ENCODE results near the gene TCN1. TPM values are rescaled to one million over a fixed set of nuclear protein-coding genes. Genes with fewer than 3 reads are reported as not detected.
"Not testable (repeated sequence)": the region's sequence is repeated elsewhere in the genome, so short reads cannot be mapped to it uniquely, and the experiment has no call there.

The TCN1 gene
- total RNA-seq, 1 donor from 2014 or later: 1.7 TPM

- intact Hi-C loops (cut with DNase I): no loop called here
- DNase-seq: no peak
- no peaks in the 10 kb centered on the region for H3K9me3 ChIP-seq
Observed at GRCh38 chr11:59898046-59898445, 31.8 kb upstream of the TCN1 start.

GRCh38 chr11:59894616-59895015 lies 28.3 kb upstream of the TCN1 start:
- no peak for TF ChIP-seq CTCF (IDR thresholded peaks at IDR 0.05)
- intact Hi-C loops (cut with DNase I): no loop called here
- Histone ChIP-seq H3K27me3 (ENCODE audit: low read depth) (no peaks in the 10 kb centered on the region), H3K4me3 (no peak overlapping the region), H3K9me3 (peaks cover 6% of the 10 kb centered on the region), H3K4me1 (no peaks in the 10 kb centered on the region), H3K27ac (no peak overlapping the region), H3K36me3 (no peaks in the 10 kb centered on the region)
- DNase-seq (no peak), ATAC-seq (no peak)

More at GRCh38 chr11:59898046-59898445, 31.8 kb upstream of the TCN1 start:
- no peaks in the 10 kb centered on the region for H3K4me1 ChIP-seq
- ATAC-seq: no peak
- TF ChIP-seq CTCF (IDR thresholded peaks at IDR 0.05): no peak
- no peaks in the 10 kb centered on the region for H3K27me3 ChIP-seq (ENCODE audit: low read depth)
- no peak overlapping the region for H3K4me3 ChIP-seq
- no peaks in the 10 kb centered on the region for H3K36me3 ChIP-seq
- no peak overlapping the region for H3K27ac ChIP-seq

- H3K27ac ChIP-seq: no peak overlapping the region
- H3K9me3 ChIP-seq: peaks cover 24% of the 10 kb centered on the region
- DNase-seq: no peak
- H3K36me3 ChIP-seq: no peaks in the 10 kb centered on the region
- H3K27me3 ChIP-seq (ENCODE audit: low read depth): no peaks in the 10 kb centered on the region
- no peaks in the 10 kb centered on the region for H3K4me1 ChIP-seq
- H3K4me3 ChIP-seq: no peak overlapping the region
- intact Hi-C loops (cut with DNase I): no loop called here
- no peak for ATAC-seq
- TF ChIP-seq CTCF (IDR thresholded peaks at IDR 0.05): no peak
Observed at GRCh38 chr11:59891781-59892181, 25.5 kb upstream of the TCN1 start.

- ATAC-seq; H3K36me3 ChIP-seq; H3K27ac ChIP-seq; DNase-seq; H3K4me3 ChIP-seq; intact Hi-C loops (cut with DNase I); H3K27me3 ChIP-seq (ENCODE audit: low read depth); H3K4me1 ChIP-seq: not testable (repeated sequence)
- peaks cover 24% of the 10 kb centered on the region for H3K9me3 ChIP-seq
Observed at GRCh38 chr11:59887156-59887555, 20.9 kb upstream of the TCN1 start.

GRCh38 chr11:59883597-59883996 lies 17.3 kb upstream of the TCN1 start:
- no peak for ATAC-seq
- peaks cover 15% of the 10 kb centered on the region for H3K9me3 ChIP-seq
- H3K4me1 ChIP-seq: no peaks in the 10 kb centered on the region
- intact Hi-C loops (cut with DNase I): no loop called here
- H3K27me3 ChIP-seq (ENCODE audit: low read depth): no peaks in the 10 kb centered on the region
- H3K27ac ChIP-seq: no peak overlapping the region
- no peak overlapping the region for H3K4me3 ChIP-seq
- DNase-seq: no peak
- no peaks in the 10 kb centered on the region for H3K36me3 ChIP-seq
- no peak for TF ChIP-seq CTCF (IDR thresholded peaks at IDR 0.05)

- Histone ChIP-seq H3K27me3 (ENCODE audit: low read depth) (no peaks in the 10 kb centered on the region), H3K4me3 (no peak overlapping the region), H3K9me3 (no peaks in the 10 kb centered on the region), H3K36me3 (no peaks in the 10 kb centered on the region), H3K4me1 (no peaks in the 10 kb centered on the region), H3K27ac (no peak overlapping the region)
- ATAC-seq: no peak
- DNase-seq: no peak
- intact Hi-C loops (cut with DNase I): no loop called here
- TF ChIP-seq CTCF (IDR thresholded peaks at IDR 0.05): no peak
Observed at GRCh38 chr11:59879567-59879966, 13.3 kb upstream of the TCN1 start.
